DND-41 (cell line): ENCODE data around the gene KDELR3.

Source experiments
- EZH2 ChIP-seq: IDR thresholded peaks from 3 replicates; pipeline ENCODE4 v1.6.1; 2012; ENCODE audit warnings: borderline replicate concordance, low read depth, mild to moderate bottlenecking, moderate library complexity, low read length, inconsistent platforms; ENCODE audit not compliant: severe bottlenecking
- TF ChIP-seq, protein P1 (sequence below): IDR thresholded peaks from 2 replicates; pipeline ENCODE4 v1.5.1; 2012; ENCODE audit warnings: borderline replicate concordance, low read length, moderate library complexity, mild to moderate bottlenecking; ENCODE audit not compliant: poor library complexity, severe bottlenecking; ENCODE audit errors: extremely low read depth

DNA sequence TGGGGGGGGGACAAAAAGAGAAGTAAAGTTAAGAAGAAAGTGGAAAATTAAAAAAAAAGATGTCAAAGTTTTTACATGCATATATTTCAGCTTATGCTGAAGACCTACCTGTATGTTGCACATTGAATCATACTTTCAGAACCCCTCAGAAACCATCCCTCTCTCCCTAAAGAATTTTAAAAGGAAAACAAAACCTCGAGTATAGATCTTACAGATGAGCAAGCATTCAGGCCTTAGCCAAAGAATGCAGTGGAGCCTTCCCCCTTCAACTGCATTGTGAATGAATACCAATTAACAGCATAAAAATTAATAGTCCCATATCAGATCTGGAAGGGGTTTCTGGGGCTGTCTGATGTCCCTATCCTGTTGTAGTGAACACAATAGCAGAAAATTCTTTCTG, 16.3 kb downstream of the KDELR3 start:
- TF ChIP-seq, protein P1, sequence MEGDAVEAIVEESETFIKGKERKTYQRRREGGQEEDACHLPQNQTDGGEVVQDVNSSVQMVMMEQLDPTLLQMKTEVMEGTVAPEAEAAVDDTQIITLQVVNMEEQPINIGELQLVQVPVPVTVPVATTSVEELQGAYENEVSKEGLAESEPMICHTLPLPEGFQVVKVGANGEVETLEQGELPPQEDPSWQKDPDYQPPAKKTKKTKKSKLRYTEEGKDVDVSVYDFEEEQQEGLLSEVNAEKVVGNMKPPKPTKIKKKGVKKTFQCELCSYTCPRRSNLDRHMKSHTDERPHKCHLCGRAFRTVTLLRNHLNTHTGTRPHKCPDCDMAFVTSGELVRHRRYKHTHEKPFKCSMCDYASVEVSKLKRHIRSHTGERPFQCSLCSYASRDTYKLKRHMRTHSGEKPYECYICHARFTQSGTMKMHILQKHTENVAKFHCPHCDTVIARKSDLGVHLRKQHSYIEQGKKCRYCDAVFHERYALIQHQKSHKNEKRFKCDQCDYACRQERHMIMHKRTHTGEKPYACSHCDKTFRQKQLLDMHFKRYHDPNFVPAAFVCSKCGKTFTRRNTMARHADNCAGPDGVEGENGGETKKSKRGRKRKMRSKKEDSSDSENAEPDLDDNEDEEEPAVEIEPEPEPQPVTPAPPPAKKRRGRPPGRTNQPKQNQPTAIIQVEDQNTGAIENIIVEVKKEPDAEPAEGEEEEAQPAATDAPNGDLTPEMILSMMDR, result no peak
- no peak for TF ChIP-seq EZH2
